Dendritic cell treated with granulocyte-macrophage colony-stimulating factor and Interleukin-4, amounts not matched to agents 40 ng/mL and 50 ng/mL, for 4 days (primary cell): ENCODE data around the gene KBTBD4.
"Not testable (repeated sequence)": the region's sequence is repeated elsewhere in the genome, so short reads cannot be mapped to it uniquely, and the experiment has no call there.

ENCODE experiments used
- H3K27ac Mint-ChIP-seq: one replicate; pipeline ENCODE4 v1.8.0; 2022; ENCODE audit warnings: mild to moderate bottlenecking, mixed read lengths
- H3K27me3 Mint-ChIP-seq: one replicate; pipeline ENCODE4 v1.8.0; 2022; ENCODE audit warnings: mild to moderate bottlenecking, mixed read lengths
- H3K36me3 Mint-ChIP-seq: one replicate; pipeline ENCODE4 v1.8.0; 2022; ENCODE audit warnings: low read depth, mixed read lengths
- H3K4me1 Mint-ChIP-seq: one replicate; pipeline ENCODE4 v1.8.0; 2022; ENCODE audit warnings: low read depth, mixed read lengths
- H3K4me3 Mint-ChIP-seq: one replicate; pipeline ENCODE4 v1.8.0; 2022; ENCODE audit warnings: mild to moderate bottlenecking, moderate library complexity, mixed read lengths
- H3K9me3 Mint-ChIP-seq: one replicate; pipeline ENCODE4 v1.8.0; 2022; ENCODE audit warnings: mixed read lengths
- intact Hi-C: fragments of 100-400 bp; cut with micrococcal nuclease; formaldehyde crosslinking; loops from one replicate; pipeline ENCODE4 v1.15.0; 2022

KBTBD4 gene

DNA sequence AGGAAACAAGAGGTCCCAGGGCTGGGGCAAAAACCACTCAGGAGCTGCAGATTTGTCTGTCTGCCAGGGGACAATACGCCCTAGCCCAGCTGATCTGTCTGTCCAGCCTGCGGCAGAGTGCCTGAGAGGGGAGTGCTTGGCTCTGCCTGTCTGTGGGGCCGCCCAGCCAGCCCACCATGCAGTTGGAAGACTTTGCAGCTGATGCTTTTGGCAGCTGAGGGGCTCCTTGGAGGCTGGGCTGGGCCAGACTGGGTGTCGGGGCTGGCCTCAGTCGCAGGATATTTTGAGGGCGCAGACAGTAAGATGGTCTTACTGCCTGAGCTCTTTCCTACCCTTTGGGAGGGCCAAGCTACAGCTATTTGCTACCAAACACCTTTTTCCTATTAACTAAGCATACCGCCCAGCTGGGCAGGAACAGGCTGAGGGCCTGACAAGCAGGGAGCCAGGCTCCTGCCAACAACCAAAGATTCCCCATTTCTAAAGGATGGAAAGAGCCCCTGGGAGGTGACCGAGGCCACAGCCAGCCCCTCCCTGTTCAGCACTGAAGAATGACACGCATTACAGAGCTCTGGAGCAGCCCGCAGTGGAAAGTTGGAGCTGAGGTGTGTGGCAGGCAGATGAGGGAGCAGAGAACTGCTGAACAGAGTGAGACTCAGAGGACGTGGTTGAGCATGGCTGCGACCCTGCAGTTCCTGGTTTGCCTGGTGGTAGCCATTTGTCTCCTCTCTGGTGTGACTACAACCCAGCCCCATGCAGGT, 7.5 kb upstream of the KBTBD4 start, which contains the start of gene FAM180B:
FAM180B (plus strand) TSS at position 581 of the 758 bp plus-strand sequence; CDS start at position 672, 91 bp downstream.
- Mint-ChIP-seq H3K36me3 (peaks cover 51% of the 10 kb centered on the region), H3K9me3 (no peaks in the 10 kb centered on the region), H3K27me3 (no peaks in the 10 kb centered on the region), H3K27ac (peak within 1 kb of the TSS; percentile 86), H3K4me3 (no peak within 1 kb of the TSS), H3K4me1 (peaks cover 34% of the 10 kb centered on the region)
- intact Hi-C loops, result no loop called here

GRCh38 chr11:47583844-47584243, 5.1 kb upstream of the KBTBD4 start:
- H3K9me3 Mint-ChIP-seq, result no peaks in the 10 kb centered on the region
- H3K27ac Mint-ChIP-seq, result no peak overlapping the region
- no peak overlapping the region for H3K4me3 Mint-ChIP-seq
- no peaks in the 10 kb centered on the region for H3K27me3 Mint-ChIP-seq
- H3K36me3 Mint-ChIP-seq, result peaks cover 63% of the 10 kb centered on the region
- peaks cover 47% of the 10 kb centered on the region for H3K4me1 Mint-ChIP-seq
- intact Hi-C loops, result no loop called here

- H3K4me3 Mint-ChIP-seq, result no peak overlapping the region
- intact Hi-C loops, result loop anchor here (5.0 kb wide), 1 partner anchor 35 kb away; no protein-coding TSS in a partner anchor
- H3K36me3 Mint-ChIP-seq, result peaks cover 85% of the 10 kb centered on the region
- H3K4me1 Mint-ChIP-seq, result peaks cover 41% of the 10 kb centered on the region
- H3K27ac Mint-ChIP-seq, result no peak overlapping the region
- no peaks in the 10 kb centered on the region for H3K9me3 Mint-ChIP-seq
- H3K27me3 Mint-ChIP-seq, result no peaks in the 10 kb centered on the region
Observed at GRCh38 chr11:47577460-47578041, 1.2 kb downstream of the KBTBD4 start.

DNA sequence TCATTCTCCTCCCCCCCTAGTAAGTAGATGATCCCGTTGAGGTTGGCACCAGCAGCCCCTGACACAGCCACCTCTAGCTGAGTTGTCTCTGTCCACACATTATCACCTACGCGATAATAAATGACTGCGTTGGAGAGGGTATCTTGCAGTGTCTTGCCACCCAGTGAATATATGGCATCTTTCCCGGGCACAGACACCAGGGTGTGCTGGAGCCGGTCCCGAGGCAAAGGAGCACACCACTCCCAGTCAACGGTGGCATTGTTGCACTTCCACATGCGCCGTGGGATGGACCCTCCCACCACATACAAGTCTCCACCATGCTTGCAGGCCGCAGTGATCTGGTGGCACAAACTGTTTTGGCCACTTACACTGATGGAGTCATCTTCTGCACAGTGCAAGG, 5.4 kb downstream of the KBTBD4 start:
- Mint-ChIP-seq H3K9me3 (no peaks in the 10 kb centered on the region), H3K27ac (no peak overlapping the region), H3K4me1 (peaks cover 33% of the 10 kb centered on the region), H3K27me3 (no peaks in the 10 kb centered on the region), H3K4me3 (no peak overlapping the region), H3K36me3 (peaks cover 91% of the 10 kb centered on the region)
- intact Hi-C loops, result no loop called here

- Mint-ChIP-seq H3K27me3 (no peaks in the 10 kb centered on the region), H3K9me3 (no peaks in the 10 kb centered on the region), H3K4me1 (peaks cover 28% of the 10 kb centered on the region), H3K36me3 (peaks cover 93% of the 10 kb centered on the region), H3K27ac (no peak overlapping the region), H3K4me3 (no peak overlapping the region)
- intact Hi-C loops, result no loop called here
Observed at GRCh38 chr11:47572715-47573255, 6.0 kb downstream of the KBTBD4 start.

GRCh38 chr11:47571895-47572294, 6.9 kb downstream of the KBTBD4 start:
- intact Hi-C loops, result no loop called here
- H3K4me3 Mint-ChIP-seq, result no peak overlapping the region
- peaks cover 22% of the 10 kb centered on the region for H3K4me1 Mint-ChIP-seq
- H3K27me3 Mint-ChIP-seq, result no peaks in the 10 kb centered on the region
- H3K36me3 Mint-ChIP-seq, result peaks cover 84% of the 10 kb centered on the region
- H3K9me3 Mint-ChIP-seq, result no peaks in the 10 kb centered on the region
- no peak overlapping the region for H3K27ac Mint-ChIP-seq

DNA sequence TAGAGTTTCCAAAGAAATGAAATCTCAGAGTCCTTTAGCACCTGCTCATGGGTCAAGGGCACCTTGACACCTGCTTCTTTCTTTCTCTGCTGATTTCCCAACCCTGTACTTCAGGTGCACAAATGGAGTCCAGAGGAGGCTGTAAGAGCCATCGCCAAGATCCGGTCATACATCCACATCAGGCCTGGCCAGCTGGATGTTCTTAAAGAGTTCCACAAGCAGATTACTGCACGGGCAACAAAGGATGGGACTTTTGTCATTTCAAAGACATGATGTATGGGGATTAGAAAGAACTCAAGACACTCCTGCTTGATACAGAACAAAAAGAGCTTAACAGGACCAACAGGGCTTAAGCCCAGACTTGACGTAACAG, 7.4 kb downstream of the KBTBD4 start:
- Mint-ChIP-seq H3K9me3 (no peaks in the 10 kb centered on the region), H3K27me3 (no peaks in the 10 kb centered on the region), H3K27ac (no peak overlapping the region), H3K4me3 (no peak overlapping the region), H3K4me1 (peaks cover 27% of the 10 kb centered on the region), H3K36me3 (peaks cover 78% of the 10 kb centered on the region)
- intact Hi-C loops, result no loop called here

DNA sequence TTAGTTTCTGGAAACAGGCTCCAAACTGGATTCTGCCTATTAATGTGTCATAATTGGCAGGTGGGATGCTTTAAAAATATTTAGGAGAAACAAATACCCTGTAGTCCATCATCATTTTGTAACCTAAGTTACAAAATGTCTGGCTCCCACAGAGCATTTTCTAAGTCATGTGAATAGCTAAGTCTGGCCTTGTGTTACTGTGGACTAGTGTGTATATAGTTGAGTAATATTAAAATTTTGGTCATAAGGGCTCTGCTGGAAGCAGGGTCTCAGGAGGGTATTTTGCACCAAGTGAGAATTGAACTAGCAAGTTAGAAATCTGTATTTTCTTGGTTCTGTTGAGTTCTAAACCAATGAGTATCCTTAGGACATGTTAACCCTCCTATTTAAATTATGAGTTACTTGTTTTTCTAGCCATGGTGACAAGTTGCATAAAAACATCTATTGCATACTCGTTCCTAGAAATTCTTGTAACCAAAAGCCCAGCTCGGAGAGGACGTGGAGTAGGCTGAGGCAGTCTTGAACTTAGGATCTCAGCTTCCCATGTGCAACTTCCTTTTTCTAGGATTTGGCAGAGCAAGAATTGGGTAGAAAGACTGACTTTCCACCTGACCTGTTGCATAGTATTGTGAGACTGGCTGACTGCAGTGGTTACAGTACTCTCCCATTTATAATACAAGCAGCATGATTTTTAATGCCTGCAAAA, 8.0 kb downstream of the KBTBD4 start:
- Mint-ChIP-seq H3K36me3 (peaks cover 73% of the 10 kb centered on the region), H3K27ac (no peak overlapping the region), H3K4me3 (no peak overlapping the region), H3K4me1 (peaks cover 24% of the 10 kb centered on the region), H3K9me3 (no peaks in the 10 kb centered on the region), H3K27me3 (no peaks in the 10 kb centered on the region)
- intact Hi-C loops, result no loop called here

DNA sequence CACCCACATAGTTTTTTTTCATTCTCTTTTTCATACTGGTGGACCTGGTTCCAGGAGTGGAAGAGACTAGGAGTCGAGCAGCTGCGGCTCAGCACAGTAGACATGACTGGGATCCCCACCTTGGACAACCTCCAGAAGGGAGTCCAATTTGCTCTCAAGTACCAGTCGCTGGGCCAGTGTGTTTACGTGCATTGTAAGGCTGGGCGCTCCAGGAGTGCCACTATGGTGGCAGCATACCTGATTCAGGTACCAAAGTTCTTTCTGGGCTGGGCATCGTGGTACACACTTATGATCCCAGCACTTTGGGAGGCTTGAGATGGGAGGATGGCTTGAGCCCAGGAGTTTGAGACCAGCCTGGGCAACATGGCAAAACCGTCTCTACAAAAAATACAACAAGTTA, 9.1 kb downstream of the KBTBD4 start:
- no peaks in the 10 kb centered on the region for H3K9me3 Mint-ChIP-seq
- no peak overlapping the region for H3K4me3 Mint-ChIP-seq
- H3K27ac Mint-ChIP-seq, result no peak overlapping the region
- H3K27me3 Mint-ChIP-seq, result no peaks in the 10 kb centered on the region
- intact Hi-C loops, result no loop called here
- H3K4me1 Mint-ChIP-seq, result peaks cover 31% of the 10 kb centered on the region
- H3K36me3 Mint-ChIP-seq, result peaks cover 64% of the 10 kb centered on the region

GRCh38 chr11:47566149-47566698, 12.5 kb downstream of the KBTBD4 start:
- intact Hi-C loops, result no loop called here

DNA sequence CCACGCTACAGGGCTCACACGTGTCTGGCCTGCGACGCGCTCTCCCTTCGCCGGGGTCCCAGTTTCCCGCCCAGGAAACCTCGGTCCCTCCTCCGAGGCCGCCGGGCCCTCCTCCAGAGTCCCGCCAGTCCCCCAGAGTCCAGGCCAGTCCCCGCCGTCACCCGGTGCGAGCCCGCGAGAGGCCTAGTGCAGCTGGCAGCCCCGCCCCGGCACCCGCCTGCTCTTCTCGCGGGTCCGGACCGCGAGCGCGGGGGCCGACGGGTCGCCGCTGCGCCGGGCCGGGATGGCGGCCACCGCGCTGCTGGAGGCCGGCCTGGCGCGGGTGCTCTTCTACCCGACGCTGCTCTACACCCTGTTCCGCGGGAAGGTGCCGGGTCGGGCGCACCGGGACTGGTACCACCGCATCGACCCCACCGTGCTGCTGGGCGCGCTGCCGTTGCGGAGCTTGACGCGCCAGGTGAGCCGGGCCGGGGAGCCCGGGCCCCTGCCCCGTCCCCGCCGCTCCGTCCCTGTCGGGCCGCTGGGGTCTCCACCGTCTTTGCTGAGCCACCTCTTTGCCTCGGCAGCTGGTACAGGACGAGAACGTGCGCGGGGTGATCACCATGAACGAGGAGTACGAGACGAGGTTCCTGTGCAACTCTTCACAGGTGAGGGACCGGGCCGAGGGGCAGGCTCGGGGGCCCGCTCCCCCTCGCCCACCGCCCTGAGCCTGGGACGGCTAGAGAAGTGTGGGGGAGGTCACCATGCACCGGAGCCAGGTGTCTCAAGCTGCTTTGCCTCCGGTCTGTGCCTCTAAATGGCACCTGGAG, 13.2 kb downstream of the KBTBD4 start, which contains the start of gene PTPMT1:
PTPMT1 (plus strand) TSS at position 260 of the 809 bp plus-strand sequence; CDS start at position 284, 24 bp downstream.
- Mint-ChIP-seq H3K27me3 (no peaks in the 10 kb centered on the region), H3K9me3 (no peaks in the 10 kb centered on the region), H3K27ac (peak within 1 kb of the TSS; percentile 87)

More at GRCh38 chr11:47566149-47566698, 12.5 kb downstream of the KBTBD4 start:
- Mint-ChIP-seq H3K4me3 (peak overlapping the region; percentile 85), H3K27ac (peak overlapping the region; percentile 87), H3K9me3 (no peaks in the 10 kb centered on the region), H3K36me3 (peaks cover 30% of the 10 kb centered on the region), H3K27me3 (no peaks in the 10 kb centered on the region), H3K4me1 (peaks cover 30% of the 10 kb centered on the region)

DNA sequence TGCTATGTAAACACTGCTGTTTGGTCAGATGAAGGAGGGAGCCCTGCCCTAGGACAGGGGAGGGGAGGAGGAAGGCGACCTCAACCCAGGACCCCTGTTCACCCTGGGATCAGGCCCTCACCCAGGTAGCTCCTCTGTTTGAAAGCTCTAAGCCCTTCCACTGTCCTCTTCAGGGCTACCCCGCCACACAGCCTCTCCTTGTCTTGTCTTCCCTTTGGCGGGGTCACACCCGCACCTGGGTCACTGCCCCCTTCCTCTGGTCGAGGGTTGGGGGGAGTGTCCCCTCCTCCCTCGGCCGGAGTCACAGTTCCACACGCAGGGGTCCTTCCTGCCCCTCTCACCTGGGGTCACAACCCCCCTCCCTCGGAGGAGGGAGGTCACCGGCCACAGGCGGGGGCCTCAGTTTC, 13.8 kb downstream of the KBTBD4 start:
- H3K27me3 Mint-ChIP-seq, result no peaks in the 10 kb centered on the region
- H3K36me3 Mint-ChIP-seq, result peaks cover 19% of the 10 kb centered on the region
- intact Hi-C loops, result no loop called here
- H3K9me3 Mint-ChIP-seq, result no peaks in the 10 kb centered on the region
- H3K4me3 Mint-ChIP-seq, result peak overlapping the region; percentile 85
- peaks cover 34% of the 10 kb centered on the region for H3K4me1 Mint-ChIP-seq
- H3K27ac Mint-ChIP-seq, result peak overlapping the region; percentile 87

More for the DNA sequence above, 13.2 kb downstream of the KBTBD4 start, which contains the start of gene PTPMT1:
- H3K4me3 Mint-ChIP-seq, result peak within 1 kb of the TSS; percentile 85
- peaks cover 28% of the 10 kb centered on the region for H3K4me1 Mint-ChIP-seq
- H3K36me3 Mint-ChIP-seq, result peaks cover 24% of the 10 kb centered on the region
- intact Hi-C loops, result no loop called here

DNA sequence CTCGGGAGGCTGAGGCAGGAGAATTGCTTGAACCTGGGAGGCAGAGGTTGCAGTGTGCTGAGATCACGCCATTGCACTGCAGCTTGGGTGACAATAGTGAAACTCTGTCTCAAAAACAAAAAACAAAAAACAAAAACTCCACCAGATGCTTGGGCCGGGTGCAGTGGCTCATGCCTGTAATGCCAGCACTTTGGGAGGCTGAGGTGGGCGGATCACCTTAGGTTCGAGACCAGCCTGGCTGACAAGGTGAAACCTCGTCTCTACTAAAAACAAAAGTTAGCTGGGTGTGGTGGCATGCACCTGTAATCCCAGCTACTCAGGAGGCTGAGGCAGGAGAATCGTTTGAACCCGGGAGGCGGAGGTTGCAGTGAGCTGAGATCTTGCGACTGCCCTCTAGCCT, 14.4 kb downstream of the KBTBD4 start:
- H3K9me3 Mint-ChIP-seq, H3K27me3 Mint-ChIP-seq, intact Hi-C loops: not testable (repeated sequence)
- Mint-ChIP-seq H3K4me3 (peak overlapping the region; percentile 23), H3K27ac (peak overlapping the region; percentile 87), H3K4me1 (peaks cover 31% of the 10 kb centered on the region), H3K36me3 (peaks cover 13% of the 10 kb centered on the region)
